GM10248 (cell line): Measurements from ENCODE around the gene TMEM126A.
"Not testable (repeated sequence)": the region's sequence is repeated elsewhere in the genome, so short reads cannot be mapped to it uniquely, and the experiment has no call there.

Experiments used
- CTCF ChIA-PET: fragments of 300-600 bp; sonication (Branson Sonifier 250); formaldehyde crosslinking; extraction: SDS; loops from one replicate; lab custom pipeline; 2021; ENCODE audit warnings: antibody characterized with exemption; lab: Yijun Ruan, JAX
- POLR2A ChIA-PET: fragments of 350-650 bp; sonication (Branson Sonifier 250); formaldehyde crosslinking; extraction: SDS; loops from one replicate; lab custom pipeline; 2020; ENCODE audit warnings: antibody characterized with exemption; lab: Yijun Ruan, JAX
- DNase-seq: peaks from one replicate; pipeline ENCODE4 v3.0.0; 2012; ENCODE audit errors: extremely low spot score
- CTCF ChIP-seq: IDR thresholded peaks from 2 replicates; pipeline ENCODE4 v1.5.1; 2012; ENCODE audit warnings: mild to moderate bottlenecking, low read depth; ENCODE audit errors: extremely low read depth, missing control alignments, control extremely low read depth

Gene TMEM126A

GRCh38 chr11:85665733-85666132, 18.0 kb downstream of the TMEM126A start:
- DNase-seq, result no peak
- TF ChIP-seq CTCF, result no peak
- ChIA-PET CTCF (no interaction called here), POLR2A (no interaction called here)

GRCh38 chr11:85666687-85667086, 18.9 kb downstream of the TMEM126A start:
- no peak for DNase-seq
- ChIA-PET POLR2A (no interaction called here), CTCF (no interaction called here)
- no peak for TF ChIP-seq CTCF

- ChIA-PET POLR2A (interaction anchor here (1.1 kb wide), 1 partner anchor 13 kb away, joined by 4 read pairs; no protein-coding TSS in a partner anchor), CTCF (interaction anchor here (0.8 to 1.6 kb wide), 3 partner anchors 11 to 24 kb away, joined by 3 to 5 read pairs (median 4); no protein-coding TSS in a partner anchor)
- no peak for DNase-seq
- no peak for TF ChIP-seq CTCF
Measured at GRCh38 chr11:85668157-85668556, 20.4 kb downstream of the TMEM126A start.

- POLR2A ChIA-PET, DNase-seq: not testable (repeated sequence)
- CTCF ChIA-PET, result interaction anchor here (1.0 kb wide), 1 partner anchor 9 kb away, joined by 3 read pairs; no protein-coding TSS in a partner anchor
Measured at GRCh38 chr11:85670949-85671663, 23.3 kb downstream of the TMEM126A start.

GRCh38 chr11:85672105-85672902, 24.5 kb downstream of the TMEM126A start:
- TF ChIP-seq CTCF, result no peak
- ChIA-PET CTCF (interaction anchor here (1.0 to 1.6 kb wide), 2 partner anchors 9 to 36 kb away, joined by 3 to 4 read pairs; no protein-coding TSS in a partner anchor), POLR2A (no interaction called here)
- no peak for DNase-seq

GRCh38 chr11:85673393-85673792, 25.6 kb downstream of the TMEM126A start:
- no peak for TF ChIP-seq CTCF
- POLR2A ChIA-PET, result no interaction called here
- CTCF ChIA-PET, result interaction anchor here (1.0 to 1.6 kb wide), 2 partner anchors 8 to 35 kb away, joined by 3 to 4 read pairs; no protein-coding TSS in a partner anchor
- DNase-seq, result no peak

GRCh38 chr11:85679576-85679975, 31.8 kb downstream of the TMEM126A start:
- ChIA-PET CTCF (interaction anchor here (0.7 to 1.9 kb wide), 8 partner anchors 8 to 20 kb away, joined by 3 to 9 read pairs (median 4); partner anchors contain the start of gene CREBZF), POLR2A (no interaction called here)
- TF ChIP-seq CTCF, result no peak
- DNase-seq, result no peak
